ENCODE data around the gene SLAMF1. TPM values are rescaled to one million over a fixed set of nuclear protein-coding genes. Genes with fewer than 3 reads are reported as not detected.

SLAMF1 gene
- total RNA-seq, 1 donor from 2014 or later = not detected

- Mint-ChIP-seq H3K27ac (no peak overlapping the region), H3K9me3 (no peaks in the 10 kb centered on the region)
- no peak for DNase-seq (ENCODE audit: low spot score in 2 of 2, unreplicated experiment in 2 of 2)
These were observed 36.1 kb downstream of the SLAMF1 start for GRCh38 chr1:160610569-160611242.

DNA sequence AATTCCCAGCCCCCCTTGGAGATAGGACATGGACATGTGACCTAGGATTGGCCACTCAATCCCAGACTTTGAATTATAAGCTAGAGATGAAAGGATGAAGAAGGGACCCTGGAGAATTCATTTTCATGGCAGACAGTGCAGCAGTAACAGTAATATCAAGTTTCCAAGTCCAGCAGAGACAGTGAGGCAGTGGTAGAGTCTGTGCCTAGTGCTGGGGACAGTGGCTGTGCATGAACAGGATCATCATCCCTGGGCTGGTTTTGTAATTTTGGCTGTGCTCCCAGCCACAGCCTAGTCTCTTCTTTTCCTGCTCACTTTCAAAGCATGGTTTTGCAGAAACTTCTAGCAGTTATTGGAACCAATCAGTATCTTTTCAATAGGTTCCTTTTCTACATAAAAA is 37.9 kb downstream of the SLAMF1 start:
- no peaks in the 10 kb centered on the region for H3K4me1 Mint-ChIP-seq
- no peaks in the 10 kb centered on the region for H3K36me3 Mint-ChIP-seq
- H3K27ac Mint-ChIP-seq = no peak overlapping the region
- TF ChIP-seq CTCF (IDR thresholded peaks at IDR 0.05; ENCODE audit: unreplicated experiment) = no peak
- H3K27me3 Mint-ChIP-seq (ENCODE audit: low read depth) = peaks cover 31% of the 10 kb centered on the region
- peaks cover 12% of the 10 kb centered on the region for H3K9me3 Mint-ChIP-seq
- no peak overlapping the region for H3K4me3 Mint-ChIP-seq
- no peak for DNase-seq (ENCODE audit: low spot score in 2 of 2, unreplicated experiment in 2 of 2)

More at GRCh38 chr1:160610569-160611242, 36.1 kb downstream of the SLAMF1 start:
- no peak for TF ChIP-seq CTCF (IDR thresholded peaks at IDR 0.05; ENCODE audit: unreplicated experiment)
- Mint-ChIP-seq H3K4me3 (no peak overlapping the region), H3K27me3 (ENCODE audit: low read depth) (peaks cover 32% of the 10 kb centered on the region), H3K4me1 (no peaks in the 10 kb centered on the region), H3K36me3 (no peaks in the 10 kb centered on the region)

DNA sequence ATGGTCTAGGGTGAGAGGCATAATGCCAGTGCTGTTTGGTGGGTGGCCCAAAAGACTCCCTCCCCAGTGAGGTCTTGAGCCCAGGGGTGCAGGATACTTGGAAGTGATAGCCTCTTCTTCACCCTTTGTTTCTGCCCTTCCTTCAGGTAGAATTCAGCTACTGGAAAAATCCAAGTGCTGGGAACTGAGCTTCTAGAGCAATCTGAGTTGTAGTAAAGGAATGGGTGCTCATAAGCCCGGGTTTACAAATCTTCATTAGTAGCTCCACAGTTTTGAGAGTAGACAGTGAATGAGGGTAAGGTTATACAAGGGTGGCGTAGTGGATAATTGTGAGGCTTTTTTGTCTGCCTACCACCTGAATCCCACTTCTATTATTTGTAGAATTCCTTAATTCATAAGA is 38.3 kb downstream of the SLAMF1 start:
- no peak overlapping the region for H3K27ac Mint-ChIP-seq
- peaks cover 28% of the 10 kb centered on the region for H3K27me3 Mint-ChIP-seq (ENCODE audit: low read depth)
- no peak for DNase-seq (ENCODE audit: low spot score in 2 of 2, unreplicated experiment in 2 of 2)
- no peaks in the 10 kb centered on the region for H3K4me1 Mint-ChIP-seq
- no peak for TF ChIP-seq CTCF (IDR thresholded peaks at IDR 0.05; ENCODE audit: unreplicated experiment)
- H3K9me3 Mint-ChIP-seq = peaks cover 15% of the 10 kb centered on the region
- no peak overlapping the region for H3K4me3 Mint-ChIP-seq
- no peaks in the 10 kb centered on the region for H3K36me3 Mint-ChIP-seq

- no peak for TF ChIP-seq CTCF (IDR thresholded peaks at IDR 0.05; ENCODE audit: unreplicated experiment)
- H3K4me1 Mint-ChIP-seq = no peaks in the 10 kb centered on the region
- no peak overlapping the region for H3K27ac Mint-ChIP-seq
- peaks cover 19% of the 10 kb centered on the region for H3K9me3 Mint-ChIP-seq
- no peak overlapping the region for H3K4me3 Mint-ChIP-seq
- peaks cover 28% of the 10 kb centered on the region for H3K27me3 Mint-ChIP-seq (ENCODE audit: low read depth)
- no peaks in the 10 kb centered on the region for H3K36me3 Mint-ChIP-seq
- no peak for DNase-seq (ENCODE audit: low spot score in 2 of 2, unreplicated experiment in 2 of 2)
These were observed 38.8 kb downstream of the SLAMF1 start for GRCh38 chr1:160608057-160608456.

DNA sequence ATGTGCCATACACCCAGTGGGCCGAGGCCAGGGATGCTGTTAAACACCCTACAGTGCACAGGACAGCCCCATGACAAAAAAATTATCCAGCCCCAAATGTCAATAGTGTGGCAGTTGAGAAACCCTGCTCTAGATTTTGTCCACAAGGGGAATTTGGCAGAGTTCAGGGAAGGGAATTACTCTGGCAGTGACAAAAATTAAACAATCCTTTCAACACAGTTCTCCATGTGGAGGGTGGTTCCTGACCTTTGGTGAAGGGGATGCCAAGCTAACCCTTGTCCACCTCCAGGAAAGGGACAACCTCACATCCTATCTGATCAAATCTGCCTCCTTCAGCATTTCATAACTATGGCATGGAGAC is 39.2 kb downstream of the SLAMF1 start:
- H3K4me3 Mint-ChIP-seq = no peak overlapping the region
- TF ChIP-seq CTCF (IDR thresholded peaks at IDR 0.05; ENCODE audit: unreplicated experiment) = no peak
- H3K27ac Mint-ChIP-seq = no peak overlapping the region
- peaks cover 23% of the 10 kb centered on the region for H3K9me3 Mint-ChIP-seq
- H3K4me1 Mint-ChIP-seq = no peaks in the 10 kb centered on the region
- no peak for DNase-seq (ENCODE audit: low spot score in 2 of 2, unreplicated experiment in 2 of 2)
- H3K36me3 Mint-ChIP-seq = no peaks in the 10 kb centered on the region
- H3K27me3 Mint-ChIP-seq (ENCODE audit: low read depth) = peaks cover 25% of the 10 kb centered on the region

All from mesothelial cell of epicardium (in vitro differentiated cells).